Dermis blood vessel endothelial cell (primary cell): ENCODE data around the gene KRTAP4-7. TPM values are rescaled to one million over a fixed set of nuclear protein-coding genes. Genes with fewer than 3 reads are reported as not detected.
"Not testable (repeated sequence)": the region's sequence is repeated elsewhere in the genome, so short reads cannot be mapped to it uniquely, and the experiment has no call there.

Source experiments
- DNase-seq: peaks from one replicate; pipeline ENCODE4 v3.0.0; 2010
- total RNA-seq: library from RNA; depleted of rRNA; stranded (reverse); fragments of >200 nt; gene quantifications from 2 replicates; pipeline ENCODE4 v1.2.3, GENCODE V29; 2014

Gene KRTAP4-7
- not detected in 2 replicates for total RNA-seq

DNA sequence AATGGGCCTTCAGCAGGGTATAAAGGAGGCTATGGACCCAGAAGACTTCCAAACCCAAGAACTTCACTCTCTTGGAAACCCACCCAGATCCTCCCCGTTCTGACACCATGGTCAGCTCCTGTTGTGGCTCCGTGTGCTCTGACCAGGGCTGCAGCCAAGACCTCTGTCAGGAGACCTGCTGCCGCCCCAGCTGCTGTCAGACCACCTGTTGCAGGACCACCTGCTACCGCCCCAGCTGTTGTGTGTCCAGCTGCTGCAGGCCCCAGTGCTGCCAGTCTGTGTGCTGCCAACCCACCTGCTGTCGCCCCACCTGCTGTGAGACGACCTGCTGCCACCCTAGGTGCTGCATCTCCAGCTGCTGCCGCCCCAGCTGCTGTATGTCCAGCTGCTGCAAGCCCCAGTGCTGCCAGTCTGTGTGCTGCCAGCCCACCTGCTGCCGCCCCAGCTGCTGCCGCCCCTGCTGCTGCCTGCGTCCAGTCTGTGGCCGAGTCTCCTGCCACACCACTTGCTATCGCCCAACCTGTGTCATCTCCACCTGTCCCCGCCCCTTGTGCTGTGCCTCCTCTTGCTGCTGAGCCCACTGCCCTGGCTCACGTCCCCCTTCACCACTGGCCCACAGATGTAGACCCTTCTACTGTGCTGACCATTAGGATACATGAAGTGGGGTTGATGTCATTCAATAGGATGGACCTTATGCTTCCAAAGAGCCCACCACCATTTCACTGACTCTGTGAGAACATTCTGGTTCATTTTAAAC lies at the start of gene KRTAP4-7:
Gene KRTAP4-7 (plus strand): TSS at position 51 of the 757 bp plus-strand sequence. CDS start 57 bp downstream, at position 108.
- not testable (repeated sequence) for DNase-seq

DNA sequence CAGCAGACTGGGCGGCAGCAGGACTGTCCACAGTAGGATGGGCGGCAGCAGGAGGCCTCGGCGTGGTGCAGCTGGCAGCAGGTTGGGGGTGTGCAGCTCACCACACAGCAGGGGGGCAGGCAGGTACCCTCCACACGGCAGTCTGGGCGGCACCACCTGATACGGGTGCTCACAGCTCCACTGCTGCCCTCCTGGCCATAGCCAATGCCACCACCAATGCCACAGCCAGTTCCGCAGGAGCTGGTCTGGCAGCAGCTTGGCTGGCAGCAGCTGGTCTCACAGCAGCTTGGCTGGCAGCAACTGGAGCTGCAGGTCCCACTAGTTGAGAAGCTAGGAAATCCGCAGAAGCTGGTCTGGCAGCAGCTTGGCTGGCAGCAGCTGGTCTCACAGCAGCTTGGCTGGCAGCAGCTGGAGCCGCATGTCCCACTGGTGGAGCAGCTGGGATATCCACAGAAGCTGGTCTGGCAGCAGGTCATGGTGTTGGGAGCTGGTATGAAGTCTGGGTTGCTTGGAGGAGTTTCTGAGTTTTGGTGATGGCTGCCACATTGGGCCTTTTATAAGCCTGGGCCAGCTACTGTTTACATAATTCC lies 49.5 kb upstream of the KRTAP4-7 start, which contains the start of gene KRTAP1-3:
Gene KRTAP1-3 (minus strand): TSS at position 529 of the 590 bp plus-strand sequence. CDS start 53 bp downstream, at position 476.
- not testable (repeated sequence) for DNase-seq

DNA sequence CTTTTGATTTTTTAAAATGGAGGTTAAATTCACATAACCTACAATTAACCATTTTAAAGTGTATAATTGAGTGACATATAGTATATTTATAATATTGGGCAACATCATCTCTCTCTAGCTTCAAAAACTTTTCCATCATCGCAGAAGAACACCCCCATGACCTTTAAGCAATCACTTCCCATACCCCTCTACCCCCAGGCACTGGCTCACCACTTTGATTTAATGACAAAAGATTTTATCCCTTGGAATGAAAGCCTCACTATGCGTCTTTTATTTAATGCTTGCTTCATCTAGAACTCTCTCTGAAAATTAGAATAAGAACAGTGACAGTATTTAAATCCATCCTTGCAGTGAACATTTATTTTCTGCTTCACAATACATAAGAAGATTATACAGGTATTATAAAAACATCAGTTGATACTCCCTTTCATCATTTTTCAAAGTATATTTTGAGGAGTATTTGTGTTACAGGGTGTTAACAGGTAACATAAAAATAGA lies 46.0 kb upstream of the KRTAP4-7 start:
- no peak for DNase-seq

DNA sequence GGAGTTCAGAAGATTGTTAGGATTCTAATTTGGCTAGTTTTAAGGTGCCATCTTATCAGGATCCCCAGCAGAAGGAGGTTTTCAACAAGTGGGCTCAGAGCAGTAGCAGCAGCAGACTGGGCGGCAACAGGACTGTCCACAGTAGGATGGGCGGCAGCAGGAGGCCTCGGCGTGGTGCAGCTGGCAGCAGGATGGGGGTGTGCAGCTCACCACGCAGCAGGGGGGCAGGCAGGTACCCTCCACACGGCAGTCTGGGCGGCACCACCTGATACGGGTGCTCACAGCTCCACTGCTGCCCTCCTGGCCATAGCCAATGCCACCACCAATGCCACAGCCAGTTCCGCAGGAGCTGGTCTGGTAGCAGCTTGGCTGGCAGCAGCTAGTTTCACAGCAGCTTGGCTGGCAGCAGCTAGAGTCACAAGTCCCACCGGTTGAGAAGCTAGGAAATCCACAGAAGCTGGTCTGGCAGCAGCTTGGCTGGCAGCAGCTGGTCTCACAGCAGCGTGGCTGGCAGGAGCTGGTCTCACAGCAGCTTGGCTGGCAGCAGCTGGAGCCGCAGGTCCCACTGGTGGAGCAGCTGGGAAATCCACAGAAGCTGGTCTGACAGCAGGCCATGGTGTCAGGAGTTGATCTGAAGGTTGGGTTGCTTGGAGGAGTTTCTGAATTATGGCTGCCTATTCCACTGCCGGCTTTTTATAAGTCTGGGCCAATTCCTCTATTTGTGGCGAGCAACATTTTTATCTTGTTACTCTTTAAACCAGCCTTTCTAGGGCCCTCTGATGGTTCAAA lies 43.0 kb upstream of the KRTAP4-7 start, which contains the start of gene KRTAP1-1:
Gene KRTAP1-1 (minus strand): TSS at position 668 of the 789 bp plus-strand sequence. CDS start 53 bp downstream, at position 615.
- DNase-seq: not testable (repeated sequence)

DNA sequence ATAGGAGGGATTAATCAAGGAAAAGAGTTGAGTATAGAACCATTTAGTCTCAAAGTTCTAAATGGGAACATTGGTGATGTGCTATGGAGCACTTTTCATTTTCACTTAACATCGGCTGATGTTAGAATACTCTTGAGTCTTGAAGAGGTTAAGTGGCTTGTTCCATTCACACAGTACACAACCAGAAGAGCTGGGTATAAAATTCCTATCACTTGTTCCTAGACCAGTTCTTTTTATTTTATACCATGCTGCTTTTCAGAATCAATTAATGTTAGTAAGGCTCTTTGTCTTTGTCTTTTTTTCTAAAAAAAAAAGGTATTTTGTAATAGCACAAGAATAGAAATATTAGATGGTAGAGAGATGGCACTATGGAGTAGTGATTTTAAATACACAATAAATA lies 41.0 kb upstream of the KRTAP4-7 start:
- DNase-seq: no peak

DNA sequence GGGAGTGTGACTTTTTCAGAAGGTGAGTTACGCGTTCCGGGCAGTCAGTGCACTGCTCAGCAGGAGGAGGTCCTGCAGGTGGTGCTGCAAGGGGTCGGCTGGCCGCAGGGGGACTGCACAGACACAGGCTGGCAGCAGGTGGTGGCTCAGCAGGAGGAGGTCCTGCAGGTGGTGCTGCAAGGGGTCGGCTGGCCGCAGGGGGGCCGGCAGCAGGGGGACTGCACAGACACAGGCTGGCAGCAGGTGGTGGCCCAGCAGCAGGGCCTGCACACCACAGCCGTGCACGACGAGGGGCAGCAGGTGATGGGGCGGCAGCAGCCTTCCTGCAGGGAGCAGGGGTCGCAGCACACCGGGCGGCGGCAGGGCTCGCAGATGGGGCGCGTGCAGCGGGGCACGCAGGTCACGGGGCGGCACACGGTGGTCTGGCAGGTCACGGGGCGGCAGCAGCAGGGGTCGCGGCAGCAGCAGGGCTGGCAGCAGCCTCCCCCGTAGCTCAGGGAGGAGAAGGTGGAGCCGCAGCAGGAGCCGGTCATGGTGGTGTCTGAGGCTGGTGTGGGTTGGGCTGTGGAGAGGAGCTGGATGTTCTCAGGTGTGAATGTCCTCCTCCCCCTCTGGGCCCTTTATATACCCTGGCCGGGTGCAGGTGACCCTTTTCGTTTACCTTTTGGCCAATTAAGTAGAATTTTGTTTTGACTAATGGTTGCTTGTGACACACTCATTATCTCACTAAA lies 37.0 kb upstream of the KRTAP4-7 start, which contains the start of gene KRTAP2-1:
Gene KRTAP2-1 (minus strand): TSS at position 582 of the 731 bp plus-strand sequence. CDS start 49 bp downstream, at position 533.
- DNase-seq: not testable (repeated sequence)

DNA sequence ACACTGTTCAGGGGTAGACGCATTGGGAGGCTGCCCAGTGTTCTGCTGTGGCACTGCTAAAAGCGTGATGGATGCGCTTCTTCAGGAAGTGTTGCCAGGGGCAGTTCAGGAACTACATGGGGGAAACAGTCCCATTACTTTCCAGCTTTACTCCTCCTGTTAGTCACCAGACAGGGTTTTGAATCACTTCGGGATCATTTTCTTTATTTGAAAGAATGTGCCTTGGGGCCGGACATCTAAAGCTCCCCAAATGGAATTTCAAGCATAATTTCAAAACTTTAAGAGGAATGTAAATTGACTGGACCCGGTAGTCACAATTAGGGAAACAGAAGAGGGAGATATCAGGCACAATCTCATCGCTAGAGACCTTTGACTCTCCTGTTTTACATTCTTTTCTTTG lies 35.5 kb upstream of the KRTAP4-7 start:
- DNase-seq: no peak

DNA sequence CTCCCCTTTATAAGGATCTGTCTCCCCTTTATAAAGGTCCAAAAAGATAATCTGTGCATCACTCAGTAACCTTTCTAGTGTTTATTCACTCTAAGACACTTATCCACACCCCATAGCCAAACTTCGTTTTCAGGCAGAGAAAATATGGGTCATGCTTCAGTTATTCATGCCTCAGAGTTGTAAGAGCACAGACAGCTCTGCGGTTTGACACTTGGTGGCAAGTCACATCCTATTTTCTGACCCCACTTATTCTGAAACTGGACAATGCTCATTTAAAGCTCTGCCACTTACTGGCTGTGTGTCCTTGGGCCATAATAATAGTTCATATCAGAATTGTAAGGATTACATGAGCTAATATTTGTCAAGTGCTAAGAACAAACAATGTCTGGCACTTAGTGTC lies 34.8 kb upstream of the KRTAP4-7 start:
- peak; percentile 5 for DNase-seq

DNA sequence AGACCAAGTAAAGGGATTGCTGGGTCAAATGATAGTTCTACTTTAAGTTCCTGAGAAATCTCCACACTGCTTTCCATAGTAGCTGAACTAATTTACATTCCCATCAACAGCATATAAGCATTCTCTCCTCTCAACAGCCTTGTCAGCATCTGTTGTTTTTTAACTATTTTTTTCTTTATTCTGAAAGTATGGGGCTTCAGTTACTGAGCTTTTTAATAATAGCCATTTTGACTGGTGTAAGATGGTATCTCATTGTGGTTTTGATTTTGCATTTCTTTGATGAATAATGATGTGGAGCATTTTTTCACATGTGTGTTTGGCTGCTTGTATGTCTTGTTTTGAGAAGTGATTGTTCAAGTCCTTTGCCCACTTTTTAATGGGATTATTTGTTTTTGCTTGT lies 31.4 kb upstream of the KRTAP4-7 start:
- DNase-seq: no peak

DNA sequence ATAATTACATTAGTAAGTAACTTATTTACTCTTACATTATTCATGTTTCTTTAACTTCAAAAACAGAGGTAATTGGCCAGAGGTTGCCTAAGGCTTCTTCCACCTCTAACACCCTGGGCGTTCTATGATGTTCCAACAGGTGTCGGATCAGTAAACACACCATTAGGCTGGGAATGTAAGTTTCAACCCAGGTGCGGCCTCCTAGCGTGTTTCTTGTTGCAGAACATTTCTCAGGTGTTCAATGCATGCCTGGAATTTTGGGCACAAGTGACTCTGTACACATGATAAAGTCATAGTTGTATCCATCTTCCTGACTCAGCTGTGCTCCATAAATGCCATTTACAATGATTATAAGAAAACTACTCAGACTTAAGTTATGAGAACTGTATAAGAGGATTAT lies 29.9 kb upstream of the KRTAP4-7 start:
- no peak for DNase-seq

DNA sequence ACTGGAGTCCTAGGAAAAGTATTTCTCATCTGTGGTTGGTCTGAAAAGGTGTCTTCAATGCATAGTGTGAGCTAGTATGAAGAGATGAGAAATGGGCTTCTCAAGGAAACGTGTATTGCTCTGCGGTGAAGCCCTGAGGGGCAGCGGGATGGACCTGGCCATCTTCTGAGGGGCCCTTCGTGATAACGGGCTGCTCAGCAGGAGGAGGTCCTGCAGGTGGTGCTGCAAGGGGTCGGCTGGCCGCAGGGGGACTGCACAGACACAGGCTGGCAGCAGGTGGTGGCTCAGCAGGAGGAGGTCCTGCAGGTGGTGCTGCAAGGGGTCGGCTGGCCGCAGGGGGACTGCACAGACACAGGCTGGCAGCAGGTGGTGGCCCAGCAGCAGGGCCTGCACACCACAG lies 29.4 kb upstream of the KRTAP4-7 start:
- DNase-seq: not testable (repeated sequence)

DNA sequence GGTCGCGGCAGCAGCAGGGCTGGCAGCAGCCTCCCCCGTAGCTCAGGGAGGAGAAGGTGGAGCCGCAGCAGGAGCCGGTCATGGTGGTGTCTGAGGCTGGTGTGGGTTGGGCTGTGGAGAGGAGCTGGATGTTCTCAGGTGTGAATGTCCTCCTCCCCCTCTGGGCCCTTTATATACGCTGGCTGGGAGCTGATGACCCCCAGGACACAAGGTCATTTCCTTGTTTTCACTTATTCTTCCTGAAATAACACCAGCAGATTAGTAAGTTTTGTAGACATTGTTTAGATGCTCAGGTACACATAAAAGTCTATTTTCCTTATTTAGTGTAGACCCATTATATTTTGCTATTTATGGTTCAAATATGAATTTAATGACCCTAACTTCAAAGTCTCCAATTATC lies 28.8 kb upstream of the KRTAP4-7 start, which contains the start of gene KRTAP2-2:
Gene KRTAP2-2 (minus strand): TSS at position 101 of the 400 bp plus-strand sequence. CDS start 19 bp downstream, at position 82.
- DNase-seq: not testable (repeated sequence)

DNA sequence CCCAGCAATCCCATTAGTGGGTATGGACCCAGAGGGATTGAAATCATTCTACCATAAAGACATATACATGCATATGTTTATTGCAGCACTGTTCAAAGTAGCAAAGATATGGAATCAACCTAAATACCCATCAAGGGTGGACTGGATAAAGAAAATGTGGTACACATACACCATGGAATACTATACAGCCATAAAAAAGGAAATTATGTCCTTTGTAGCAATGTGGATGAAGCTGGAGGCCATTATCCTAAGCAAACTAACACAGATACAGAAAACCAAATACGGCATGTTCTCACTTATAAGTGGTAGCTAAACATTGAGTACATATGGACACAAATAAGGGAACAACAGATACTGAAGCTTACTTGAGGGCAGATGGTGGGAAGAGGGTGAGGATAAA lies 26.4 kb upstream of the KRTAP4-7 start:
- DNase-seq: no peak

DNA sequence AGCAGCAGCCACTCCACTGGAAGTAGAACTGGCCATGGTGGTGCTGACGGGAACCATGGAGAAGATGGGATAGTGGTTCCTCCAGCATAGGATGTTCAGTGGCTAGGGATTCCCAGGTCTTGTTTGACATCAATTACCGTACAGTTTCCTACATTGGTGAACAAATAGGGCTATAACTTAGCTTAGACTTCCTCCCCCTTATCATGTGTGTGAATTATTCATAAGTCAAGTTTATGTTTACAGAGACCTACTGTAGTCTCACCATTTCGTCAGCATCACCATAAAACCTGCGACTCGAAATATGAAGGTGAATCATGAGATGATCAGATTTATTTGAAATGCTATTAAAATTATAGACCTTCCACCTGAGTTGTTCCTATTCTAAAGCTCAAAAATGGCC lies 25.2 kb upstream of the KRTAP4-7 start:
- DNase-seq: no peak

DNA sequence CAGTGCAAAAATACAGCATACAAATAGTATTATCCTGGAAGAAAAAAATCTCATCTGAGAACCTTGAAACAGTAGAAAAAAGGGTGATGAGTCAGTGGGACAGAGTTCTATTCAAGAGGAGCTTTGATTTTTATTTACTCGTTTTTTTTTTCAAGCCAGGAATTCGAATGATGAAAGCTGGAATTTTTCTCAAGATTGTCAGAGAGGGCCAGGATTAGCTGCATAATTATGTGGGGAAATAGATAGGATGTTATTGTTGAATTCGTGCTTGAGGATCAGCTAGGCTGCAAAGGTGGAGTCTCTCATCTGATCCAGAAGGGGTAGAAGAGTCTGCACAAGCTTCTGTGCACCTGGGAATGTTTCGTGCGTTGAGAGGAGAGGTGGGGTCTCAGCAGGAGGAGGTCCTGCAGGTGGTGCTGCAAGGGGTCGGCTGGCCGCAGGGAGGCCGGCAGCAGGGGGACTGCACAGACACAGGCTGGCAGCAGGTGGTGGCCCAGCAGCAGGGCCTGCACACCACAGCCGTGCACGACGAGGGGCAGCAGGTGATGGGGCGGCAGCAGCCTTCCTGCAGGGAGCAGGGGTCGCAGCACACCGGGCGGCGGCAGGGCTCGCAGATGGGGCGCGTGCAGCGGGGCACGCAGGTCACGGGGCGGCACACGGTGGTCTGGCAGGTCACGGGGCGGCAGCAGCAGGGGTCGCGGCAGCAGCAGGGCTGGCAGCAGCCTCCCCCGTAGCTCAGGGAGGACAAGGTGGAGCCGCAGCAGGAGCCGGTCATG lies 24.5 kb upstream of the KRTAP4-7 start:
- not testable (repeated sequence) for DNase-seq

DNA sequence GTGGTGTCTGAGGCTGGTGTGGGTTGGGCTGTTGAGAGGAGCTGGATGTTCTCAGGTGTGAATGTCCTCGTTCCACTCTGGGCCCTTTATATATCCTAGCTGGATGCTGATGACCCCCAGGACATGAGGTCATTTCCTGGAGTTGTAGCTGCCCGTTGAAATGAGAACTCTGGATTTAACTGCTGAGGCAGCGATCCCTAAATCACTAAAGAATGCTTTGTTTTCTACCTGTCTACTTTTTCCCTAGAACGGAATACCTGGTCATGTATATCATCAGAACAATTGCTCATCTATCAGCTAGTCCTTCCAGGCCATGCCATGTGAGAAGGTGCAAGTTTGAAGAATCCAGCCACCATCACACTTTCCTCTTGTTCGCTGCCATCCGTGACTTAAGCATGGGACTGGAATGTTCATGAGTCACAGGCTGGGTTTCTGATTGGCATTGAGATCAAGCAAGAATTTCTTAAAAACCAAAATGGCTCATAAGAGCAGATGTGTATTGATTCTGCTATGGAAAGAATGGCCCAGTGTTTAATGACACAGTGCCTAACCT lies 23.8 kb upstream of the KRTAP4-7 start, which contains the start of gene KRTAP2-3:
Gene KRTAP2-3 (minus strand): TSS at position 63 of the 553 bp plus-strand sequence. CDS start 64 bp downstream, outside the sequence.
- peak; percentile 32 for DNase-seq

DNA sequence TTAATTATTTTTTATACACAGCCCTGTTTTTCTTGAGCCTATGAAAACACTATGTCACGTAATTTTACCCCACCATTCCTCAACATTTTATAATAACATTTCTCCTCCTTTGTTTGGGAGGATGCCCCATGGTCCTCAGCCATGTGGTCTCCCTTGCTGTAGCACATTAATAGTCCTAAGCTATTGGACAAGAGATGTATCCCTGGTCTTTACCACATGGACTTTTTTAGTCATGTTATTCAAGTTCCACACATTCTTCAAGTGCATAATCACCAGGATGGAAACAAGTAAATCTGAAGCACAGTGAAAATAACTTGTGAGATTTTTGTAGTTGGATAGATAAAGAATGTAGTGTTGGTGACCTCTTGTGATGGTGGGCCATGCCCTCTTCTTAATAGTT lies 22.0 kb upstream of the KRTAP4-7 start:
- no peak for DNase-seq

DNA sequence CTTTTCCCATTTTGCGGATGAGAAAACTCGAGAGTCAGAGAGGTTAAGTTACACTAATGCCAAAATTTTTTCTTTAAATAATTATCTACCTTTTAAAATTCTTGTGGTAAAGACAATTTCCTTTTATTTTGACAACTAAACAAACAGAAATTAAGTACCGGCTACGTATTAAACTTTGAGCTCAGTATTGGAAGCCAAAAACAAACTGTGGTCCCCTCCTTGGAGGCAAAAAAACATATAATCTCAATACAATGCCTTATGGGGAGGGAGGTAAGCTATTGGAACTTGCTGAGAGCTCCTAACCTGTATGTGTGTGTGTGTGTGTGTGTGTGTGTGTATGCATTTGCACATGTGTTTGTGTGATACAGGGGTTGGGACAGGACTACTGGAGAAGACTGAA lies 20.5 kb upstream of the KRTAP4-7 start:
- no peak for DNase-seq

DNA sequence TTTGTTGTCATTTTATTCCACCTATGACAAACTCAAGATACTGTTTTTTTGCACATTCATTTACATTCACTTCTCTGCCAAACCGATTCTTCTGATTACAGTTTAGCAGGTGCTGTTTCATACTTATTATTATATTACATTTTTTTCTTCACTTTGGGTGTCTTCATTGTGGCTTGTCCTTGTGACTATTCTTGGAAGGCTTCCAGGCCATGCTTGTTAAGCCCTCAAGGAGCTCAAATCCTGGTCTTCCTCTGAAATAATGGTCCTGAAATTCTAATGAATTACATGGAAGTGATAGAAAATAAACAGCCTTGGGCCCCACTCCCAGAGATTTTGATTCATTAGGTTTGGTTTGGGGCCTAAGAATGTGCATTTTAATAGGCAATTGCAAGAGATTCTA lies 19.6 kb upstream of the KRTAP4-7 start:
- no peak for DNase-seq

DNA sequence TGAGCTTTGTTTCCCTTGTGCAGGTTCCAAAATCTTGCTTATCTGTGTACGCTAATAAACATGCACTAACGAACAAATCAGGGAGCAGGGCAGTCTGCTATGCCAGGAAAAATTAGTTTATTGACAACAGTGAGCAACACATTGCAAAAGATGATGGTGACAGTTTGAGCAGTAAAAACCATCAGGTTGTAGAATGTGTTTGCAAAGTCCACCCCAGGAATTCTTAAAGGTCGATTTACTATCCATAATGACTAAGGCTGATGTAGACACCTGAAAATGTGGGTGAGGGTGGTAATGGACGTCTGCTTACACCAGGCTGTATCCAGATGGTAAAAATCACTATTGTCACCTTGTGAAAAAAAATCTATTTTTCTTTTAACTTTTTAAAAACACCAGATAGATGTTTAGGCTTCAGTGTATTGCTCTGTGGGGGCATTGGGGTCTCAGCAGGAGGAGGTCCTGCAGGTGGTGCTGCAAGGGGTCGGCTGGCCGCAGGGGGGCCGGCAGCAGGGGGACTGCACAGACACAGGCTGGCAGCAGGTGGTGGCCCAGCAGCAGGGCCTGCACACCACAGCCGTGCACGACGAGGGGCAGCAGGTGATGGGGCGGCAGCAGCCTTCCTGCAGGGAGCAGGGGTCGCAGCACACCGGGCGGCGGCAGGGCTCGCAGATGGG lies 18.8 kb upstream of the KRTAP4-7 start:
- DNase-seq: not testable (repeated sequence)
